Ishikawa (cell line): ENCODE measurements around the gene IL1A.

Experiments
- EP300 ChIP-seq: IDR thresholded peaks from 2 replicates; pipeline ENCODE4 v1.6.1; 2012; ENCODE audit warnings: borderline replicate concordance
- RAD21 ChIP-seq: IDR thresholded peaks from 2 replicates; pipeline ENCODE4 v1.6.1; 2012; ENCODE audit warnings: low read depth
- TCF12 ChIP-seq: IDR thresholded peaks from 2 replicates; pipeline ENCODE4 v1.6.1; 2012; ENCODE audit warnings: low read depth

DNA sequence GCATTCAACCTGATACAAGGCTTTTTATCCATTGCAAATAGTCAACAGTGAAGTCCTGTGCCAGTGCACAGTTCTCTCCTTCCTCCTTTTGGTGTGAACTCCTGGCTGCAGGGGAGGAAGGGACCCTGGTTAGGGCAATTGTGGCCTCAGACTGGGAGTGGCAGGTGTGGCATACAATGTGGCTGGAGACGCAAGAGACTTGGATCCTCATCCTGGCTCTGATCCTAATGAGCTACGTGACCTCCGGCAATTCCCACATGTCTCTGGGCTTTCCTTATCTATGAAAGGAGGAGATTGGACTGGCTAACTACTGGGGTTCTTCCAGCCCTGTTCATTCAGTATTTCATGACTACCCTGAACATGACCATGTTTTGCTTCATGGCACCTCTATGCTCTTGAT is 10.5 kb upstream of the IL1A start:
- TF ChIP-seq EP300 (no peak), TCF12 (no peak), RAD21 (no peak)
